Suprapubic skin (tissue), 4 donors: ENCODE results near the gene GSG1L2. TPM values are rescaled to one million over a fixed set of nuclear protein-coding genes. Genes with fewer than 3 reads are reported as not detected.

Experiments
- DNase-seq, 2 donors: peaks; one replicate each; pipeline ENCODE4 v3.0.0-alpha.2; 2019; ENCODE audit warnings: low spot score in 2 of 2
- H3K27ac ChIP-seq: fragments of 200-600 bp; sonication (generic); one replicate; pipeline ENCODE4 v1.5.1; 2019
- H3K27me3 ChIP-seq: fragments of 200-600 bp; sonication (generic); one replicate; pipeline ENCODE4 v1.5.1; 2019
- H3K36me3 ChIP-seq: fragments of 200-600 bp; sonication (generic); one replicate; pipeline ENCODE4 v1.5.1; 2019
- H3K4me1 ChIP-seq: fragments of 200-600 bp; sonication (generic); one replicate; pipeline ENCODE4 v1.5.1; 2019
- H3K4me3 ChIP-seq: fragments of 200-600 bp; sonication (generic); one replicate; pipeline ENCODE4 v1.5.1; 2019; ENCODE audit warnings: mild to moderate bottlenecking
- H3K9me3 ChIP-seq: fragments of 200-600 bp; sonication (generic); one replicate; pipeline ENCODE4 v1.5.1; 2019
- EP300 ChIP-seq: sonication (generic); formaldehyde crosslinking; IDR thresholded peaks from one replicate; pipeline ENCODE4 v1.6.1; 2017; ENCODE audit warnings: antibody characterized with exemption
- POLR2A ChIP-seq, 2 donors: fragments of 450-650 bp; IDR thresholded peaks; one replicate each; pipeline ENCODE4 v1.6.1; 2017; ENCODE audit warnings: antibody characterized with exemption in 2 of 2, mild to moderate bottlenecking in 2 of 2, moderate library complexity in 2 of 2
- POLR2AphosphoS5 ChIP-seq, 3 donors: sonication (generic); formaldehyde crosslinking; IDR thresholded peaks; one replicate each; pipeline ENCODE4 v1.6.1; 2017; ENCODE audit warnings: antibody characterized with exemption in 3 of 3
- WGBS: methylation state at CpG from one replicate; pipeline ENCODE4 v1.1.5; 2018; 5-methylcytosine and 5-hydroxymethylcytosine counted together
- total RNA-seq, 4 donors: library from RNA; depleted of rRNA; stranded (reverse); fragments of >200 nt; gene quantifications; one replicate each; pipeline ENCODE4 v1.1.0, GENCODE V29; 2016
- TF ChIP-seq, protein P1 (sequence below), 2 donors: fragments of 200-600 bp in 1 of 2; fragments of 450-650 bp in 1 of 2; sonication (generic) in 1 of 2; IDR thresholded peaks; one replicate each; pipeline ENCODE4 v1.5.1; 2016 to 2019; ENCODE audit warnings: antibody characterized with exemption in 2 of 2, mild to moderate bottlenecking in 1 of 2, moderate library complexity in 1 of 2

The GSG1L2 gene
- total RNA-seq, 4 donors from 2014 or later: not detected

DNA sequence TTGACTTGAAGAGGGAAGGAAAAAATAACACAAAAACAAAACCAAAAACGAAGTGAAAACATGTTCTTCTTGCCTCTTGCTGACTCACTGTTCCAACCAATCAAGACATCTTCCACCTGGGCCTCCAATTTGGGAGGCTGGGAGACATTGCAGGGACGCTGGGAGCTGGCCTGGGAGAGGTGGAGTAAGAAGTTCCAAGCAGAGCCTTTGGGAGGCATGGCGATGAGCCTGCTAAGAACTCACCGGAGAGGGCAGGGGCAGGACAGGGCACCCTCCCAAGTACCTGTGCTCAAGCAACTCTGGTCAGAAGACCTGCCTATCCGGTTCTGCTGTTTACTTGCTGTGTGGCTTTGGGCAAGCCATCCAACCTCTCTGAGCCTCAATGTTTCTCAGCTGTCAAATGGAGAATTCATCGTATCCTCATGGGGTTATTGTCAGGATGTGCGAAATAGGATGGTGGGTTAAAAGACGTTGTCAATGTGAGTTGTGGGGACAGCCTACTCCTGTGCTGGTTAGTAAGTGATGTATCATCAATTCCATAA is 3.0 kb upstream of the GSG1L2 start:
- no peak overlapping the region for H3K4me3 ChIP-seq
- peaks cover 3% of the 10 kb centered on the region for H3K4me1 ChIP-seq
- peaks cover 5% of the 10 kb centered on the region for H3K27me3 ChIP-seq
- 72% methylated on average over 8 of the region's 8 CpGs for WGBS
- TF ChIP-seq POLR2A (IDR thresholded peaks at IDR 0.05): no peak
- TF ChIP-seq, protein P1, sequence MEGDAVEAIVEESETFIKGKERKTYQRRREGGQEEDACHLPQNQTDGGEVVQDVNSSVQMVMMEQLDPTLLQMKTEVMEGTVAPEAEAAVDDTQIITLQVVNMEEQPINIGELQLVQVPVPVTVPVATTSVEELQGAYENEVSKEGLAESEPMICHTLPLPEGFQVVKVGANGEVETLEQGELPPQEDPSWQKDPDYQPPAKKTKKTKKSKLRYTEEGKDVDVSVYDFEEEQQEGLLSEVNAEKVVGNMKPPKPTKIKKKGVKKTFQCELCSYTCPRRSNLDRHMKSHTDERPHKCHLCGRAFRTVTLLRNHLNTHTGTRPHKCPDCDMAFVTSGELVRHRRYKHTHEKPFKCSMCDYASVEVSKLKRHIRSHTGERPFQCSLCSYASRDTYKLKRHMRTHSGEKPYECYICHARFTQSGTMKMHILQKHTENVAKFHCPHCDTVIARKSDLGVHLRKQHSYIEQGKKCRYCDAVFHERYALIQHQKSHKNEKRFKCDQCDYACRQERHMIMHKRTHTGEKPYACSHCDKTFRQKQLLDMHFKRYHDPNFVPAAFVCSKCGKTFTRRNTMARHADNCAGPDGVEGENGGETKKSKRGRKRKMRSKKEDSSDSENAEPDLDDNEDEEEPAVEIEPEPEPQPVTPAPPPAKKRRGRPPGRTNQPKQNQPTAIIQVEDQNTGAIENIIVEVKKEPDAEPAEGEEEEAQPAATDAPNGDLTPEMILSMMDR (IDR thresholded peaks at IDR 0.05): no peak
- TF ChIP-seq EP300: no peak
- TF ChIP-seq POLR2AphosphoS5 (IDR thresholded peaks at IDR 0.05): no peak
- H3K27ac ChIP-seq: no peak overlapping the region
- no peaks in the 10 kb centered on the region for H3K36me3 ChIP-seq
- peak in 1 of 2 donors; percentile 26 for DNase-seq
- H3K9me3 ChIP-seq: no peaks in the 10 kb centered on the region

DNA sequence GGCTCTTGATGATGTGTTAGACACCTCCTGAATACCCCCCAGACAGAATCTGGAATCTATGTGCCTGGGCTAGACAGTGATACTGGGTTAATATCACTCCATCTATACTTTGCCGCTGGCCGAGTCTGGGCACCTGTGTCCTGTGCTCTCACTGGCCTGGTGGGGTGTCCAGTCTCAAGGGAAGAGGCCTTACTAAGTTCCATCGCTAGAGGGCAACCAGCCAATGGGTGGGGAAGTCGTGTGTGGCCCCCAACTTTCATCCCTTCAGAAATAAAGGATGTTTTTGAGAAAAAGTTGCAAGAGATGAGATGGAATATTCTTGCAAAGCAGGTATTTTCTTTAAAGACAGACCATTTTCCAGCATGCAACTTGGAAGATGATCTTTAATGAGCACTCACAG is 2.2 kb upstream of the GSG1L2 start:
- Histone ChIP-seq H3K36me3 (no peaks in the 10 kb centered on the region), H3K4me1 (peaks cover 3% of the 10 kb centered on the region), H3K27ac (no peak overlapping the region), H3K27me3 (peaks cover 5% of the 10 kb centered on the region), H3K4me3 (no peak overlapping the region), H3K9me3 (no peaks in the 10 kb centered on the region)
- WGBS: 58% methylated on average over 4 of the region's 4 CpGs
- TF ChIP-seq POLR2A (IDR thresholded peaks at IDR 0.05): no peak
- no peak for TF ChIP-seq EP300
- TF ChIP-seq POLR2AphosphoS5 (IDR thresholded peaks at IDR 0.05): no peak
- TF ChIP-seq, protein P1 (IDR thresholded peaks at IDR 0.05): no peak
- peak in 1 of 2 donors; percentile 13 for DNase-seq

DNA sequence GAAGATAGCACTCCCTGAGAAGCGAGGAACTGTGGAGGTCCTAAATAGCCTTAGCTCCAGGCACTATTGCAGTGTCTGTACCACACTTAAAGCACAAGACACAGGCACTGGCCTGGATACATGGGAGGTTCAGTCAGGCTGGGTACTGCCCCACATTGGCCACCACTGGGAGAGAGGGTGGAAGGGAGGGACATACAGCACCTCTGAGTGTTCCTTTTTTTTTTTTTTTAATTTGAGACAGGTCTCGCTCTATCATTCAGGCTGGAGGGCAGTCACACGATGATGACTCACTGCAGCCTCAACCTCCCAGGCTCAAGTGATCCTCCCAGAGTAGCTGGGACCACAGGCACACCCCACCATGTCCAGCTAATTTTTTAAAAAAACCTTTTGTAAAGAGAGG is 1.4 kb downstream of the GSG1L2 start:
- no peaks in the 10 kb centered on the region for H3K36me3 ChIP-seq
- 65% methylated on average over 3 of the region's 3 CpGs for WGBS
- no peak for DNase-seq

DNA sequence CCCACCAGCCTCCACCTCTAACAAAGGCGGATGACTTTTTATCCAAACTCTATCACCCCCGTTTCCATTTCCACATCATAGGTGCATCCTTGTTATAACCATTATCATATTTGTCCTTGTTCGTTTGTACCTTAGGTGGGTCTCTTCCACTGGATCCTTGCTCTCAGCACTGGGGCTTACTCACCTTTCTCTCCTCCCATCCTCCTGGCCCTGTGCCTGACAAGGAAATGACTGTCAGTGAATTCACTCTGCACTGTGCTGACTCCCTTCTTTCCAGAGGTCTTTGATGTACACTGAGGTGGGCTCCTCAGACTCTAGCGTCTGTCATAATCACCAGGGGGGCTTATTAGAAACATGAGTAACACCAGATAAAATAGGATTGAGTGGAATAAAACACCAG is 3.1 kb downstream of the GSG1L2 start:
- Histone ChIP-seq H3K9me3 (no peaks in the 10 kb centered on the region), H3K27me3 (peaks cover 3% of the 10 kb centered on the region), H3K36me3 (no peaks in the 10 kb centered on the region), H3K27ac (no peak overlapping the region), H3K4me3 (no peak overlapping the region), H3K4me1 (no peaks in the 10 kb centered on the region)
- 53% methylated on average over 4 of the region's 4 CpGs for WGBS
- DNase-seq: no peak
- TF ChIP-seq POLR2AphosphoS5 (IDR thresholded peaks at IDR 0.05): no peak
- no peak for TF ChIP-seq POLR2A (IDR thresholded peaks at IDR 0.05)
- TF ChIP-seq EP300: no peak
- TF ChIP-seq, protein P1 (IDR thresholded peaks at IDR 0.05): no peak

More for the DNA sequence above, 1.4 kb downstream of the GSG1L2 start:
- Histone ChIP-seq H3K27ac (no peak overlapping the region), H3K27me3 (peaks cover 5% of the 10 kb centered on the region), H3K4me1 (no peaks in the 10 kb centered on the region), H3K4me3 (no peak overlapping the region), H3K9me3 (no peaks in the 10 kb centered on the region)
- TF ChIP-seq POLR2A (IDR thresholded peaks at IDR 0.05) (no peak), POLR2AphosphoS5 (IDR thresholded peaks at IDR 0.05) (no peak)

DNA sequence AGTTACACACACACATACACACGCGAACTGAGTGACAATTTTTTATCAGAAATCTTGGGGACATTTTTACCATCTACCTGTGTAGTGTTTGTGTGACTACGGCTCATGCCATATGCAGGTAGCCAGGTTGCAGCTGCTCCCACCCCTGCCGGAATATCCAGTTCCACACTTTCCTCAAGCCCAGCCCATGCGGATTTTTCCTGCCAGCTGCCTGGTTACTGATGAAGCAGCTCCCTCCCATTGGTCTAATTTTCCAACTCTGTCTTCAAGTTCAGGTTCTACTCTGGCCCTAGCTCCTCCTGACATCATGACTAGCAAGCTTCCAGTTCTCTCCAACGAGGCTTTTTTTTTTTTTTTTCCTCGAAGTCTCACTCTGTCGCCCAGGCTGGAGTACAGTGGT is 4.8 kb downstream of the GSG1L2 start:
- whole genome bisulfite sequencing: 43% methylated on average over 8 of the region's 8 CpGs
- Histone ChIP-seq H3K4me3 (no peak overlapping the region), H3K4me1 (no peaks in the 10 kb centered on the region), H3K9me3 (no peaks in the 10 kb centered on the region), H3K27ac (no peak overlapping the region), H3K36me3 (no peaks in the 10 kb centered on the region), H3K27me3 (no peaks in the 10 kb centered on the region)
- DNase-seq: no peak
- TF ChIP-seq, protein P1 (IDR thresholded peaks at IDR 0.05): no peak
- TF ChIP-seq EP300 (no peak), POLR2A (IDR thresholded peaks at IDR 0.05) (no peak), POLR2AphosphoS5 (IDR thresholded peaks at IDR 0.05) (no peak)

DNA sequence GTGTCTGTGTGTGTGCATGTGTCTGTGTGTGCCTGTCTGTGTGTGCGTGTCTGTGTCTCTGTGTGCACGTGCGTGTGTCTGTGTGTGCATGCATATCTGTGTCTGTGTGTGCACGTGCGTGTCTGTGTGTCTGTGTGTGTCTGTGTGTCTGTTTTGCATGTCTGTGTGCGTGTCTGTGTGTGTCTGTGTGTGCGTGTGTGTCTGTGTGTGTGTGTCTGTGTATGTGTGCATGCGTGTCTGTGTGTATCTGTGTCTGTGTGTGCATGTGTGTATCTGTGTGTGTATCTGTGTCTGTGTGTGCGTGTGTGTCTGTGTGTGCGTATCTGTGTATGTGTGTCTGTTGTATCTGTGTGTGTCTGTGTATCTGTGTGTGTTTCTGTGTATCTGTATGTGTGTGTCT is 5.4 kb downstream of the GSG1L2 start:
- peaks cover 2% of the 10 kb centered on the region for H3K27me3 ChIP-seq
- no peak overlapping the region for H3K27ac ChIP-seq
- WGBS: 48% methylated on average over 7 of the region's 10 CpGs
- no peaks in the 10 kb centered on the region for H3K4me1 ChIP-seq
- TF ChIP-seq, protein P1 (IDR thresholded peaks at IDR 0.05): no peak
- no peak for TF ChIP-seq POLR2AphosphoS5 (IDR thresholded peaks at IDR 0.05)
- TF ChIP-seq EP300: no peak
- no peak for TF ChIP-seq POLR2A (IDR thresholded peaks at IDR 0.05)
- no peak overlapping the region for H3K4me3 ChIP-seq
- no peak for DNase-seq
- no peaks in the 10 kb centered on the region for H3K36me3 ChIP-seq
- no peaks in the 10 kb centered on the region for H3K9me3 ChIP-seq
